HepG2 (cell line): ENCODE data around the gene C12orf56. TPM values are rescaled to one million over a fixed set of nuclear protein-coding genes. Genes with fewer than 3 reads are reported as not detected.

Experiments
- EP300 ChIP-seq, 3 experiments: sonication (generic) in 1 of 3; formaldehyde crosslinking in 1 of 3; IDR thresholded peaks; 2 replicates each; pipeline versions ENCODE4 v1.5.1 to v1.6.1; 2011 to 2020; ENCODE audit warnings: low read depth in 2 of 3, low read length in 2 of 3, borderline replicate concordance in 1 of 3, improper control_type of control experiment in 1 of 3, mild to moderate bottlenecking in 1 of 3, missing genetic modification reagents in 1 of 3, moderate library complexity in 1 of 3
- FOSL2 ChIP-seq: sonication (generic); formaldehyde crosslinking; IDR thresholded peaks from 2 replicates; pipeline ENCODE4 v1.4.0; 2020; ENCODE audit warnings: missing genetic modification reagents
- FOXK1 ChIP-seq: sonication (generic); formaldehyde crosslinking; IDR thresholded peaks from 2 replicates; pipeline ENCODE4 v1.4.0; 2020; ENCODE audit warnings: low read depth, missing genetic modification reagents, borderline replicate concordance
- HOMEZ ChIP-seq: IDR thresholded peaks from 2 replicates; pipeline ENCODE4 v1.6.1; 2016; ENCODE audit warnings: low read depth
- IRF2 ChIP-seq: IDR thresholded peaks from 2 replicates; pipeline ENCODE4 v1.6.1; 2018; ENCODE audit warnings: missing genetic modification reagents, missing compliant biosample characterization
- KDM2A ChIP-seq: sonication (generic); formaldehyde crosslinking; IDR thresholded peaks from 2 replicates; pipeline ENCODE4 v1.4.0; 2020; ENCODE audit warnings: low read depth, missing genetic modification reagents, borderline replicate concordance
- NR0B2 ChIP-seq: sonication (generic); formaldehyde crosslinking; IDR thresholded peaks from 2 replicates; pipeline ENCODE4 v1.4.0; 2020; ENCODE audit warnings: mild to moderate bottlenecking, missing genetic modification reagents
- PBX3 ChIP-seq: sonication (generic); formaldehyde crosslinking; IDR thresholded peaks from 2 replicates; pipeline ENCODE4 v1.8.1; 2023; ENCODE audit warnings: missing genetic modification reagents, inconsistent platforms, borderline replicate concordance
- POGZ ChIP-seq: sonication (generic); formaldehyde crosslinking; IDR thresholded peaks from 2 replicates; pipeline ENCODE4 v1.4.0; 2020; ENCODE audit warnings: mild to moderate bottlenecking, missing genetic modification reagents
- SRSF9 ChIP-seq: fragments of 200-400 bp; formaldehyde crosslinking; IDR thresholded peaks from 2 replicates; pipeline ENCODE4 v1.6.1; 2018; ENCODE audit warnings: borderline replicate concordance, mild to moderate bottlenecking, low read depth, low read length; ENCODE audit not compliant: insufficient read depth, poor library complexity, severe bottlenecking
- TCF7L2 ChIP-seq: IDR thresholded peaks from 2 replicates; pipeline ENCODE4 v1.6.1; 2011; ENCODE audit warnings: mild to moderate bottlenecking, low read depth, low read length, moderate library complexity
- THAP7 ChIP-seq: sonication (generic); formaldehyde crosslinking; IDR thresholded peaks from 2 replicates; pipeline ENCODE4 v1.8.1; 2023; ENCODE audit warnings: mild to moderate bottlenecking, missing genetic modification reagents
- YEATS2 ChIP-seq: sonication (generic); formaldehyde crosslinking; IDR thresholded peaks from 2 replicates; pipeline ENCODE4 v1.4.0; 2020; ENCODE audit warnings: missing genetic modification reagents, borderline replicate concordance
- ZHX2 ChIP-seq, 2 experiments: sonication (generic) in 1 of 2; formaldehyde crosslinking in 1 of 2; IDR thresholded peaks; 2 replicates each; pipeline versions ENCODE4 v1.6.1 to v1.9.0; 2014 to 2022; ENCODE audit warnings: antibody characterized with exemption in 1 of 2, borderline replicate concordance in 1 of 2, inconsistent platforms in 1 of 2, low read depth in 1 of 2, missing genetic modification reagents in 1 of 2
- ZNF460 ChIP-seq: sonication (generic); formaldehyde crosslinking; IDR thresholded peaks from 2 replicates; pipeline ENCODE4 v1.5.1; 2020; ENCODE audit warnings: missing genetic modification reagents, mild to moderate bottlenecking, borderline replicate concordance
- ZSCAN12 ChIP-seq: sonication (generic); formaldehyde crosslinking; IDR thresholded peaks from 2 replicates; pipeline ENCODE4 v1.9.0; 2021; ENCODE audit warnings: mild to moderate bottlenecking, missing genetic modification reagents
- polyA plus RNA-seq, 8 experiments: library from polyadenylated mRNA; depleted of rRNA in 3 of 8; stranded (reverse) in 7 of 8; unstranded in 1 of 8; fragments of >200 nt; fragmentation: Illumina TruSeq in 4 of 8; extraction: Trizol in 4 of 8; gene quantifications; 2 replicates each; pipeline versions ENCODE4 v1.2.1 to v1.2.3, GENCODE V29; 2011 to 2016; ENCODE audit warnings: low read depth in 4 of 8, missing spikeins in 1 of 8, mixed read lengths in 1 of 8; ENCODE audit not compliant: insufficient read depth in 1 of 8
- total RNA-seq, 5 experiments: library from RNA; depleted of rRNA; stranded (reverse); fragments of >200 nt; fragmentation: Illumina TruSeq; extraction: Trizol; gene quantifications; 2 replicates each; pipeline ENCODE4 v1.2.3, GENCODE V29; 2016; ENCODE audit warnings: low read depth in 1 of 5

Gene C12orf56
- total and polyA plus RNA-seq, 2 of the 13 experiments (the other 11 are each of a cell fraction or from before 2014, with no cell fraction given) = 0.07 TPM; not detected in 1

GRCh38 chr12:64403707-64404469 is 13.3 kb upstream of the C12orf56 start, which contains the start of gene XPOT (continued):
- TF ChIP-seq ZHX2 (IDR thresholded peaks at IDR 0.05; ENCODE audit: low read depth) = peak; percentile 70; the same call in 1 of the 2 replicates
- no peak for TF ChIP-seq ZHX2 (CRISPR knock-in tag; IDR thresholded peaks at IDR 0.05; ENCODE audit: borderline replicate concordance)
- no peak for TF ChIP-seq TCF7L2
- peak; percentile 29; the same call in 1 of the 2 replicates for TF ChIP-seq IRF2 (CRISPR knock-in tag)
- no peak for TF ChIP-seq ZNF460 (CRISPR knock-in tag)
- TF ChIP-seq ZSCAN12 (CRISPR knock-in tag) = no peak
- TF ChIP-seq PBX3 (CRISPR knock-in tag) = no peak
- TF ChIP-seq EP300 (IDR thresholded peaks at IDR 0.05; ENCODE audit: low read depth in 2 of 2, low read length in 2 of 2) = peak in 1 of 2 experiments; percentile 43; a peak in 1 of 4 replicates
- TF ChIP-seq EP300 (CRISPR knock-in tag; IDR thresholded peaks at IDR 0.05; ENCODE audit: borderline replicate concordance) = no peak; the same call in 1 of the 2 replicates
- TF ChIP-seq FOSL2 (CRISPR knock-in tag) = no peak
- TF ChIP-seq YEATS2 (CRISPR knock-in tag) = peak; percentile 81; the same call in 1 of the 2 replicates
- no peak; the same call in 1 of the 2 replicates for TF ChIP-seq FOXK1 (CRISPR knock-in tag)
- TF ChIP-seq KDM2A (CRISPR knock-in tag) = no peak; the same call in 1 of the 2 replicates
- peak; percentile 67; the same call in 1 of the 2 replicates for TF ChIP-seq POGZ (CRISPR knock-in tag)
- TF ChIP-seq SRSF9 = no peak
- 0 out of 2 replicates have a peak, but pooled peaks have one; percentile 19 for TF ChIP-seq HOMEZ
- 0 out of 2 replicates have a peak, but pooled peaks have one; percentile 66 for TF ChIP-seq THAP7 (CRISPR knock-in tag)
- TF ChIP-seq NR0B2 (CRISPR knock-in tag) = 0 out of 2 replicates have a peak, but pooled peaks have one; percentile 42
